ENCODE data around the gene ACAD10. TPM values are rescaled to one million over a fixed set of nuclear protein-coding genes. Genes with fewer than 3 reads are reported as not detected.

ACAD10 gene
- total RNA-seq, 1 experiment from 2014 or later = 30.8 TPM

DNA sequence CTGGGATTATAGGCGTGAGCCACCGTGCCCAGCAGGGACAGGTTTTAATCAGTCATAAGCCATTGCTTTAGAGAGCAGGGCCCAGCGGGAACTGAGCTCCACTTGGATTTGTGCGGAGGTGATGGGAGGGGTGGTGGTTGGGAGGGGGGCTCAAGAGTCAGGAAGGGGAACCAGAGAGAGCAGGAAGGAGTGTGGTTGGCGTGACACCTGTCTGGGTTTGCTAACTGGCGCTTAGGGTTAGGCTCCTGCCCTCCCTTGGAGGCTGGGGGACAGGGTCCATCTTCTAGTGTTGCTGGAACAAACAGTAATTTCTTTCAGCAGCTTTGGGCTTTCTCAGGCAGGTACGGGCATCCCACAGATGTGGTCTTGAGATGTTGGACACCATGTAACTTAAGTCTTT is 73.4 kb downstream of the ACAD10 start:
- no peaks in the 10 kb centered on the region for H3K9me3 ChIP-seq (ENCODE audit: control insufficient read depth, insufficient read depth, low read depth, low read length)
- TF ChIP-seq POLR2AphosphoS5 (IDR thresholded peaks at IDR 0.05; ENCODE audit: low read depth, low read length) = no peak
- TF ChIP-seq, protein P1, sequence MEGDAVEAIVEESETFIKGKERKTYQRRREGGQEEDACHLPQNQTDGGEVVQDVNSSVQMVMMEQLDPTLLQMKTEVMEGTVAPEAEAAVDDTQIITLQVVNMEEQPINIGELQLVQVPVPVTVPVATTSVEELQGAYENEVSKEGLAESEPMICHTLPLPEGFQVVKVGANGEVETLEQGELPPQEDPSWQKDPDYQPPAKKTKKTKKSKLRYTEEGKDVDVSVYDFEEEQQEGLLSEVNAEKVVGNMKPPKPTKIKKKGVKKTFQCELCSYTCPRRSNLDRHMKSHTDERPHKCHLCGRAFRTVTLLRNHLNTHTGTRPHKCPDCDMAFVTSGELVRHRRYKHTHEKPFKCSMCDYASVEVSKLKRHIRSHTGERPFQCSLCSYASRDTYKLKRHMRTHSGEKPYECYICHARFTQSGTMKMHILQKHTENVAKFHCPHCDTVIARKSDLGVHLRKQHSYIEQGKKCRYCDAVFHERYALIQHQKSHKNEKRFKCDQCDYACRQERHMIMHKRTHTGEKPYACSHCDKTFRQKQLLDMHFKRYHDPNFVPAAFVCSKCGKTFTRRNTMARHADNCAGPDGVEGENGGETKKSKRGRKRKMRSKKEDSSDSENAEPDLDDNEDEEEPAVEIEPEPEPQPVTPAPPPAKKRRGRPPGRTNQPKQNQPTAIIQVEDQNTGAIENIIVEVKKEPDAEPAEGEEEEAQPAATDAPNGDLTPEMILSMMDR (IDR thresholded peaks at IDR 0.05) = no peak
- no peak for TF ChIP-seq TCF7L2 (IDR thresholded peaks at IDR 0.05; ENCODE audit: low read depth, low read length)
- no peak for TF ChIP-seq SIN3A (IDR thresholded peaks at IDR 0.05; ENCODE audit: borderline replicate concordance, insufficient read depth, low read depth, low read length)
- H3K36me3 ChIP-seq (ENCODE audit: control insufficient read depth, insufficient read depth, low read length) = no peaks in the 10 kb centered on the region
- in situ Hi-C loops (cut with HindIII; ENCODE audit: low pct_unique_long_range_greater_than_20kb, low sequenced_read_pairs) = no loop called here
- ChIA-PET CTCF (no interaction called here), POLR2A (no interaction called here)
- intact Hi-C loops (cut with micrococcal nuclease; ENCODE audit: unreplicated experiment) = no loop called here
- DNase-seq (ENCODE audit: low read depth, low spot score) (no peak), ATAC-seq (no peak)
- BruUV-seq (replicated peaks) = no TSS peak
- H3K27me3 ChIP-seq (ENCODE audit: control insufficient read depth, insufficient read depth, low read length) = no peaks in the 10 kb centered on the region
- H3K27ac ChIP-seq (ENCODE audit: low read length) = no peak overlapping the region
- no peak overlapping the region for H3K4me3 ChIP-seq (ENCODE audit: low read depth in 2 of 2, low read length in 2 of 2)
- H3K4me1 ChIP-seq (ENCODE audit: control insufficient read depth, insufficient read depth, low read length) = no peaks in the 10 kb centered on the region

- Histone ChIP-seq H3K27me3 (ENCODE audit: control insufficient read depth, insufficient read depth, low read length) (no peaks in the 10 kb centered on the region), H3K9me3 (ENCODE audit: control insufficient read depth, insufficient read depth, low read depth, low read length) (no peaks in the 10 kb centered on the region), H3K36me3 (ENCODE audit: control insufficient read depth, insufficient read depth, low read length) (no peaks in the 10 kb centered on the region), H3K27ac (ENCODE audit: low read length) (no peak overlapping the region), H3K4me3 (ENCODE audit: low read depth in 2 of 2, low read length in 2 of 2) (no peak overlapping the region), H3K4me1 (ENCODE audit: control insufficient read depth, insufficient read depth, low read length) (no peaks in the 10 kb centered on the region)
- BruUV-seq (replicated peaks) = no TSS peak
- ATAC-seq (no peak), DNase-seq (ENCODE audit: low read depth, low spot score) (no peak)
- ChIA-PET CTCF (no interaction called here), POLR2A (no interaction called here)
- intact Hi-C loops (cut with micrococcal nuclease; ENCODE audit: unreplicated experiment) (no loop called here), in situ Hi-C loops (cut with HindIII; ENCODE audit: low pct_unique_long_range_greater_than_20kb, low sequenced_read_pairs) (no loop called here)
- TF ChIP-seq, protein P1 (IDR thresholded peaks at IDR 0.05) = no peak
Observed at GRCh38 chr12:111759991-111760390, 74.1 kb downstream of the ACAD10 start.

DNA sequence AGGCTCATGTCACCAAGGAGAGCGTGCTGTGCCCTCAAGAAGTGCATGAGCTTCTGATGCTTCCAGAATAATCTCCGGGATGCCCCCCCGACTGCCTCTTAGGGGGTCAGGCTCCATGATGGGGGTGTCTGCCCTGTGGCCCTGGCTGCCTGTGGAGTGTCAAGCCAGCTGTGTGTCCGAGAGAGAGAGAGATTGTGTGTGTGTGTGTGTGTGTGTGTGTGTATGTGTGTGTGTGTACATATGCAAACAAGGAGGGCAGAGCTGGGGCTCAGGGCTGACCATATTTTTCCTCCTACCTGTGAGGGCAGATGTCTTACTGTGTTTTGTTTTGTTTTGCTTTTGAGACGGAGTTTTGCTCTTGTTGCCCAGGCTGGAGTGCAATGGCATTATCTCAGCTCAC is 75.2 kb downstream of the ACAD10 start:
- POLR2A ChIA-PET = no interaction called here
- Histone ChIP-seq H3K27me3 (ENCODE audit: control insufficient read depth, insufficient read depth, low read length) (no peaks in the 10 kb centered on the region), H3K36me3 (ENCODE audit: control insufficient read depth, insufficient read depth, low read length) (no peaks in the 10 kb centered on the region), H3K4me3 (ENCODE audit: low read depth in 2 of 2, low read length in 2 of 2) (no peak overlapping the region), H3K9me3 (ENCODE audit: control insufficient read depth, insufficient read depth, low read depth, low read length) (no peaks in the 10 kb centered on the region), H3K27ac (ENCODE audit: low read length) (no peak overlapping the region), H3K4me1 (ENCODE audit: control insufficient read depth, insufficient read depth, low read length) (no peaks in the 10 kb centered on the region)
- ATAC-seq (no peak), DNase-seq (ENCODE audit: low read depth, low spot score) (no peak)
- CTCF ChIA-PET = no interaction called here
- no TSS peak for BruUV-seq (replicated peaks)
- intact Hi-C loops (cut with micrococcal nuclease; ENCODE audit: unreplicated experiment) = no loop called here
- in situ Hi-C loops (cut with HindIII; ENCODE audit: low pct_unique_long_range_greater_than_20kb, low sequenced_read_pairs) = no loop called here
- TF ChIP-seq, protein P2, sequence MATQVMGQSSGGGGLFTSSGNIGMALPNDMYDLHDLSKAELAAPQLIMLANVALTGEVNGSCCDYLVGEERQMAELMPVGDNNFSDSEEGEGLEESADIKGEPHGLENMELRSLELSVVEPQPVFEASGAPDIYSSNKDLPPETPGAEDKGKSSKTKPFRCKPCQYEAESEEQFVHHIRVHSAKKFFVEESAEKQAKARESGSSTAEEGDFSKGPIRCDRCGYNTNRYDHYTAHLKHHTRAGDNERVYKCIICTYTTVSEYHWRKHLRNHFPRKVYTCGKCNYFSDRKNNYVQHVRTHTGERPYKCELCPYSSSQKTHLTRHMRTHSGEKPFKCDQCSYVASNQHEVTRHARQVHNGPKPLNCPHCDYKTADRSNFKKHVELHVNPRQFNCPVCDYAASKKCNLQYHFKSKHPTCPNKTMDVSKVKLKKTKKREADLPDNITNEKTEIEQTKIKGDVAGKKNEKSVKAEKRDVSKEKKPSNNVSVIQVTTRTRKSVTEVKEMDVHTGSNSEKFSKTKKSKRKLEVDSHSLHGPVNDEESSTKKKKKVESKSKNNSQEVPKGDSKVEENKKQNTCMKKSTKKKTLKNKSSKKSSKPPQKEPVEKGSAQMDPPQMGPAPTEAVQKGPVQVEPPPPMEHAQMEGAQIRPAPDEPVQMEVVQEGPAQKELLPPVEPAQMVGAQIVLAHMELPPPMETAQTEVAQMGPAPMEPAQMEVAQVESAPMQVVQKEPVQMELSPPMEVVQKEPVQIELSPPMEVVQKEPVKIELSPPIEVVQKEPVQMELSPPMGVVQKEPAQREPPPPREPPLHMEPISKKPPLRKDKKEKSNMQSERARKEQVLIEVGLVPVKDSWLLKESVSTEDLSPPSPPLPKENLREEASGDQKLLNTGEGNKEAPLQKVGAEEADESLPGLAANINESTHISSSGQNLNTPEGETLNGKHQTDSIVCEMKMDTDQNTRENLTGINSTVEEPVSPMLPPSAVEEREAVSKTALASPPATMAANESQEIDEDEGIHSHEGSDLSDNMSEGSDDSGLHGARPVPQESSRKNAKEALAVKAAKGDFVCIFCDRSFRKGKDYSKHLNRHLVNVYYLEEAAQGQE (IDR thresholded peaks at IDR 0.05; ENCODE audit: insufficient read depth in 1 of 2, low read depth in 2 of 2, low read length in 1 of 2) = no peak
- TF ChIP-seq POLR2AphosphoS5 (IDR thresholded peaks at IDR 0.05; ENCODE audit: low read depth, low read length) (no peak), TCF7L2 (IDR thresholded peaks at IDR 0.05; ENCODE audit: low read depth, low read length) (no peak), SIN3A (IDR thresholded peaks at IDR 0.05; ENCODE audit: borderline replicate concordance, insufficient read depth, low read depth, low read length) (no peak)
- TF ChIP-seq, protein P1 (IDR thresholded peaks at IDR 0.05) = no peak
